ENCODE results near the gene MORN5.

DNA sequence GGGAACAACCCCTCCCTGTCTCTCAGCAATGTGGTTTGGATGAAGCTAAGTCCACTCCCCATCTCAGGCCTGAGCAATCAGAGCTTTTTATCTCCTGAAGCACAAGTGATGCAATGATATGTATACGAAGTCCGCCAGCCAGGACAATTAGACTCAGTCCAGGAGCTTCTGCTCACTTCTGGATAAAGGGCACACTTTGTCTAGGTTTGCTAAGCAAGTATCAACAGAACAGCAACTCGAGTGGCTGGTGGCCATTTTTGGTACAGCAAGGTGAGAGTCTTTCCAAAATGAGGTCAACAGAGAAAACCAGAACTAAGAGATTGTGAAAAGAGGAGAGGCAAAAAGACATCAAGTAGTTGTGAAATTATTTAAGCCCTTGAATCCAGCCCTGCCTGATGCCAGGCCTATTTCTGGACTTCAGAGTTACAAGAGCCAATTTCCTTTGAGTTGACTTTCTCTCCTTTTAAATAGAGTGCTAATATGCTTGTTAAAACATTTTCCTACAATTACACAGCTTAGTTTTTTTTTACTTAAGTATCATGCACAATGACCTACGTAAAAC lies 8.4 kb upstream of the MORN5 start:
- TF ChIP-seq ATF3 (IDR thresholded peaks at IDR 0.05) (no peak), SP1 (IDR thresholded peaks at IDR 0.05) (no peak), ZBTB33 (IDR thresholded peaks at IDR 0.05) (no peak), RAD21 (IDR thresholded peaks at IDR 0.05) (no peak), REST (IDR thresholded peaks at IDR 0.05) (no peak), MAX (IDR thresholded peaks at IDR 0.05) (no peak), CTCF (IDR thresholded peaks at IDR 0.05; ENCODE audit: low read depth, low read length, missing input control) (no peak), YY1 (IDR thresholded peaks at IDR 0.05) (no peak), JUND (IDR thresholded peaks at IDR 0.05) (no peak), FOXA1 (IDR thresholded peaks at IDR 0.05) (no peak), RXRA (IDR thresholded peaks at IDR 0.05) (no peak)

All from liver (tissue), 3 donors.